Astrocyte (in vitro differentiated cells and primary cell): Measurements from ENCODE around the gene EPHB1. TPM values are rescaled to one million over a fixed set of nuclear protein-coding genes. Genes with fewer than 3 reads are reported as not detected.
"Not testable (repeated sequence)": the region's sequence is repeated elsewhere in the genome, so short reads cannot be mapped to it uniquely, and the experiment has no call there.

ENCODE experiments used
- DNase-seq: peaks from one replicate; pipeline ENCODE4 v3.0.0-alpha.2; 2010; ENCODE audit warnings: low read depth
- FAIRE-seq: peaks from 2 replicates; lab custom pipeline; 2011; peaks lifted over from hg19 to GRCh38; lab: Jason Lieb, UNC
- H2AFZ ChIP-seq: 2 replicates; pipeline ENCODE4 v1.6.0; 2012; ENCODE audit warnings: low read depth, low read length, inconsistent platforms
- H3K27ac ChIP-seq: 2 replicates; pipeline ENCODE4 v1.5.1; 2011; ENCODE audit warnings: low read depth, low read length, inconsistent platforms
- H3K27me3 ChIP-seq: 2 replicates; pipeline ENCODE4 v1.6.0; 2011; ENCODE audit warnings: low read length, inconsistent platforms; ENCODE audit not compliant: insufficient read depth
- H3K36me3 ChIP-seq: 2 replicates; pipeline ENCODE4 v1.5.1; 2011; ENCODE audit warnings: low read length, inconsistent platforms; ENCODE audit not compliant: insufficient read depth
- H3K4me1 ChIP-seq: 2 replicates; pipeline ENCODE4 v1.5.1; 2011; ENCODE audit warnings: low read length, inconsistent platforms; ENCODE audit not compliant: insufficient read depth
- H3K4me2 ChIP-seq: 2 replicates; pipeline ENCODE4 v1.6.0; 2012; ENCODE audit warnings: low read length, inconsistent platforms
- H3K4me3 ChIP-seq: 2 replicates; pipeline ENCODE4 v1.5.1; 2011; ENCODE audit warnings: low read depth, mild to moderate bottlenecking, low read length, inconsistent platforms; ENCODE audit not compliant: insufficient read depth
- H3K79me2 ChIP-seq: 2 replicates; pipeline ENCODE4 v1.6.0; 2012; ENCODE audit warnings: mild to moderate bottlenecking, low read length, inconsistent platforms; ENCODE audit not compliant: insufficient read depth
- H3K9ac ChIP-seq: 2 replicates; pipeline ENCODE4 v1.6.0; 2012; ENCODE audit warnings: mild to moderate bottlenecking, low read length, inconsistent platforms
- H3K9me3 ChIP-seq: 2 replicates; pipeline ENCODE4 v1.5.1; 2012; ENCODE audit warnings: low read depth, mild to moderate bottlenecking, low read length, inconsistent platforms; ENCODE audit not compliant: insufficient read depth
- H4K20me1 ChIP-seq: 2 replicates; pipeline ENCODE4 v1.6.0; 2012; ENCODE audit warnings: low read length, inconsistent platforms; ENCODE audit not compliant: insufficient read depth
- H3K27ac Mint-ChIP-seq: one replicate; pipeline ENCODE4 v1.8.0; 2021; ENCODE audit warnings: mild to moderate bottlenecking, mixed read lengths; ENCODE audit not compliant: unreplicated experiment
- H3K27me3 Mint-ChIP-seq: one replicate; pipeline ENCODE4 v1.8.0; 2021; ENCODE audit warnings: low read depth, mixed read lengths; ENCODE audit not compliant: unreplicated experiment
- H3K36me3 Mint-ChIP-seq: one replicate; pipeline ENCODE4 v1.8.0; 2021; ENCODE audit warnings: low read depth, mixed read lengths; ENCODE audit not compliant: unreplicated experiment
- H3K4me1 Mint-ChIP-seq: one replicate; pipeline ENCODE4 v1.8.0; 2021; ENCODE audit warnings: low read depth, mixed read lengths; ENCODE audit not compliant: unreplicated experiment
- H3K4me3 Mint-ChIP-seq: one replicate; pipeline ENCODE4 v1.8.0; 2021; ENCODE audit warnings: mild to moderate bottlenecking, moderate library complexity, mixed read lengths; ENCODE audit not compliant: unreplicated experiment
- H3K9me3 Mint-ChIP-seq: one replicate; pipeline ENCODE4 v1.8.0; 2021; ENCODE audit warnings: mild to moderate bottlenecking, mixed read lengths; ENCODE audit not compliant: unreplicated experiment
- EZH2 ChIP-seq: IDR thresholded peaks from 2 replicates; pipeline ENCODE4 v1.6.1; 2012; ENCODE audit warnings: mild to moderate bottlenecking, low read length, inconsistent platforms; ENCODE audit not compliant: insufficient read depth
- total RNA-seq: library from RNA; stranded (reverse); gene quantifications from 2 replicates; pipeline ENCODE4 v1.2.1, GENCODE V29; 2021
- TF ChIP-seq, protein P1 (sequence below): IDR thresholded peaks from 2 replicates; pipeline ENCODE4 v1.5.1; 2011; ENCODE audit warnings: low read depth, mild to moderate bottlenecking, inconsistent platforms, low read length, moderate library complexity; ENCODE audit not compliant: insufficient read depth

The EPHB1 gene
- total RNA-seq, 1 donor from 2014 or later = 4.1 TPM

GRCh38 chr3:135231737-135232136 is 436.7 kb downstream of the EPHB1 start:
- Histone ChIP-seq H3K36me3 (no peaks in the 10 kb centered on the region), H2AFZ (no peak overlapping the region), H3K4me2 (no peak overlapping the region), H3K4me1 (no peaks in the 10 kb centered on the region), H3K79me2 (no peaks in the 10 kb centered on the region), H3K27ac (no peak overlapping the region), H3K9me3 (no peaks in the 10 kb centered on the region), H3K27me3 (no peaks in the 10 kb centered on the region), H4K20me1 (no peaks in the 10 kb centered on the region), H3K9ac (no peak overlapping the region), H3K4me3 (no peak overlapping the region)
- FAIRE-seq (no peak), DNase-seq (no peak)
- no peak overlapping the region for H3K4me3 Mint-ChIP-seq
- H3K36me3 Mint-ChIP-seq = no peaks in the 10 kb centered on the region
- H3K4me1 Mint-ChIP-seq = no peaks in the 10 kb centered on the region
- peaks cover 4% of the 10 kb centered on the region for H3K9me3 Mint-ChIP-seq
- no peak for TF ChIP-seq EZH2
- TF ChIP-seq, protein P1, sequence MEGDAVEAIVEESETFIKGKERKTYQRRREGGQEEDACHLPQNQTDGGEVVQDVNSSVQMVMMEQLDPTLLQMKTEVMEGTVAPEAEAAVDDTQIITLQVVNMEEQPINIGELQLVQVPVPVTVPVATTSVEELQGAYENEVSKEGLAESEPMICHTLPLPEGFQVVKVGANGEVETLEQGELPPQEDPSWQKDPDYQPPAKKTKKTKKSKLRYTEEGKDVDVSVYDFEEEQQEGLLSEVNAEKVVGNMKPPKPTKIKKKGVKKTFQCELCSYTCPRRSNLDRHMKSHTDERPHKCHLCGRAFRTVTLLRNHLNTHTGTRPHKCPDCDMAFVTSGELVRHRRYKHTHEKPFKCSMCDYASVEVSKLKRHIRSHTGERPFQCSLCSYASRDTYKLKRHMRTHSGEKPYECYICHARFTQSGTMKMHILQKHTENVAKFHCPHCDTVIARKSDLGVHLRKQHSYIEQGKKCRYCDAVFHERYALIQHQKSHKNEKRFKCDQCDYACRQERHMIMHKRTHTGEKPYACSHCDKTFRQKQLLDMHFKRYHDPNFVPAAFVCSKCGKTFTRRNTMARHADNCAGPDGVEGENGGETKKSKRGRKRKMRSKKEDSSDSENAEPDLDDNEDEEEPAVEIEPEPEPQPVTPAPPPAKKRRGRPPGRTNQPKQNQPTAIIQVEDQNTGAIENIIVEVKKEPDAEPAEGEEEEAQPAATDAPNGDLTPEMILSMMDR = no peak
- peaks cover 5% of the 10 kb centered on the region for H3K27me3 Mint-ChIP-seq
- no peak overlapping the region for H3K27ac Mint-ChIP-seq

- Histone ChIP-seq H3K79me2 (no peaks in the 10 kb centered on the region), H3K4me1 (no peaks in the 10 kb centered on the region), H3K27me3 (no peaks in the 10 kb centered on the region), H2AFZ (no peak overlapping the region), H3K36me3 (no peaks in the 10 kb centered on the region), H4K20me1 (no peaks in the 10 kb centered on the region), H3K9ac (no peak overlapping the region), H3K4me3 (no peak overlapping the region), H3K9me3 (no peaks in the 10 kb centered on the region), H3K27ac (no peak overlapping the region), H3K4me2 (no peak overlapping the region)
- peaks cover 5% of the 10 kb centered on the region for H3K27me3 Mint-ChIP-seq
- H3K27ac Mint-ChIP-seq = no peak overlapping the region
- H3K36me3 Mint-ChIP-seq = no peaks in the 10 kb centered on the region
- no peak for DNase-seq
- peaks cover 4% of the 10 kb centered on the region for H3K9me3 Mint-ChIP-seq
- TF ChIP-seq, protein P1 = no peak
- no peak for TF ChIP-seq EZH2
- no peak overlapping the region for H3K4me3 Mint-ChIP-seq
- H3K4me1 Mint-ChIP-seq = no peaks in the 10 kb centered on the region
- FAIRE-seq = no peak
Measured at GRCh38 chr3:135232226-135232625, 437.2 kb downstream of the EPHB1 start.

DNA sequence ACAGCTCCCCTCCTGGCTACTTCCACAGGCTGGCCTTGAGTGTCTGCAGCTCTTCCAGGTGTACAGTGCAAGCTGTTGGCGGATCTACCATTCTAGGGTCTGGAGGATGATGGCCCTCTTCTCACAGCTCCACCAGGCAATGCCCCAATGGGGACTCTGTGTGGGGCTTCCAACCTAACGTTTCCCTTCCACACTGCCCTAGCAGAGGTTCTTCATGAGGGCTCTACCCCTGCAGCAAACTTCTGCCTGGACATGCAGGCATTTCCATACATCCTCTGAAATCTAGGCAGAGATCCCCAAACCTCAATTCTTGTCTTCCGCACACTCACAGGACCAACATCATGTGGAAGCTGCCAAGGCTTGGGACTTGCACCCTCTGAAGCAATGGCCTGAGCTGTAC is 438.4 kb downstream of the EPHB1 start:
- H4K20me1 ChIP-seq, H3K27ac ChIP-seq, H3K79me2 ChIP-seq, H3K9ac ChIP-seq, H3K4me1 ChIP-seq, H2AFZ ChIP-seq, FAIRE-seq, H3K36me3 ChIP-seq, DNase-seq, H3K4me2 ChIP-seq, H3K36me3 Mint-ChIP-seq, H3K9me3 Mint-ChIP-seq, H3K9me3 ChIP-seq, H3K4me1 Mint-ChIP-seq, H3K4me3 Mint-ChIP-seq, H3K4me3 ChIP-seq, H3K27me3 ChIP-seq, H3K27ac Mint-ChIP-seq: not testable (repeated sequence)
- peaks cover 12% of the 10 kb centered on the region for H3K27me3 Mint-ChIP-seq
